ENCODE results near the gene SLC39A10. TPM values are rescaled to one million over a fixed set of nuclear protein-coding genes. Genes with fewer than 3 reads are reported as not detected.
A peak's percentile ranks its signal among the peaks of the same experiment; 100 is the strongest.

Gene SLC39A10
- total RNA-seq, 3 donors from 2014 or later: 16.3 to 31.5 (median 25.8) TPM

- Histone ChIP-seq H3K27me3 (no peaks in the 10 kb centered on the region), H3K27ac (no peak overlapping the region), H3K36me3 (no peaks in the 10 kb centered on the region), H3K4me1 (peaks cover 0 to 5% of the 10 kb centered on the region in 2 donors), H3K4me3 (no peak overlapping the region), H3K9me3 (no peaks in the 10 kb centered on the region)
- TF ChIP-seq CTCF (IDR thresholded peaks at IDR 0.05) (no peak), POLR2AphosphoS5 (IDR thresholded peaks at IDR 0.05) (no peak), POLR2A (IDR thresholded peaks at IDR 0.05) (no peak)
- DNase-seq (ENCODE audit: low spot score in 2 of 2): no peak
- intact Hi-C loops (cut with DNase I; ENCODE audit: low total_unique reads): no loop called here
These were observed 6.0 kb upstream of the SLC39A10 start for GRCh38 chr2:195651046-195651445.

- Histone ChIP-seq H3K36me3 (no peaks in the 10 kb centered on the region), H3K27ac (no peak overlapping the region), H3K9me3 (no peaks in the 10 kb centered on the region), H3K4me1 (peaks cover 4 to 5% of the 10 kb centered on the region in 2 donors), H3K4me3 (no peak overlapping the region), H3K27me3 (no peaks in the 10 kb centered on the region)
- intact Hi-C loops (cut with DNase I; ENCODE audit: low total_unique reads): no loop called here
- no peak for DNase-seq (ENCODE audit: low spot score in 2 of 2)
- TF ChIP-seq CTCF (IDR thresholded peaks at IDR 0.05) (no peak), POLR2A (IDR thresholded peaks at IDR 0.05) (no peak), POLR2AphosphoS5 (IDR thresholded peaks at IDR 0.05) (no peak)
These were observed 4.1 kb upstream of the SLC39A10 start for GRCh38 chr2:195652911-195653310.

DNA sequence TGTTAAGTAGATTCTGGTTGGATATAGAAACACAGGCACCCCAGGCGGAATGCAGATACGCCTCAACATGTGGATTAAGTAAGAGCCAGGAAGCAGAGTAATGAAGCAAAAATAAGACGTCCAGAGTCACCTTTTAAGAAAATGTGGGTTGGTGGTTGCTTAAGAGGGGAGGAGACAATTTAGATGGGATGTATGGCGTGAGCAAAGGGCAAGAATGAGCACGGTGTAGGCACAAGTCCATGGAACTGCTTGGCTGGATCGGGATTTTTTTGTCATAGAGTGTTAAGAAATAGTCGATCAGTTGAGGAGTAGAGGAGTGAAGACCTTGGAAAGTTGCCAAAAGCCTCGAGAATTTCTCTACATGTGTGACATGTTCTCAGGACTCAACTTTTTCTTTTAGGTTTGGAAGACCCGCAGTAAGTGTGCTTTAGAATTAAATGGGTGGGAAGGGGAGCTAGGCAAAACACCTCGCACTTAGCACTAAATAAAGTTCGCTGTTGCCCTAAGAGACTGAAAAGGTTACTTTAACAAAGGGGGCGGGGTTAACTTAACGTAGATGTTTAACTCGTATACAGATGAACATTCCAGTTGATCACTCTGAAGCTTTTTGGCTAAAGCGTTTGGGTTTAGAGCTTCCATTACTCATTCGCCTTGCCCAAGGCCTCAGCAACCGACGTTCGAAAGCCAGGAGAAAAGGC, 716 bp upstream of the SLC39A10 start:
- DNase-seq (ENCODE audit: low spot score in 2 of 2): no peak
- H3K27ac ChIP-seq: peak overlapping the region; percentile 99 to 100
- no peaks in the 10 kb centered on the region for H3K9me3 ChIP-seq

GRCh38 chr2:195657634-195658540, 861 bp downstream of the SLC39A10 start:
- H3K4me3 ChIP-seq: peak overlapping the region; percentile 84 to 100 (median 87)
- peak overlapping the region; percentile 99 to 100 for H3K27ac ChIP-seq
- intact Hi-C loops (cut with DNase I; ENCODE audit: low total_unique reads): no loop called here
- no peaks in the 10 kb centered on the region for H3K36me3 ChIP-seq
- peak; percentile 50 to 63 for DNase-seq (ENCODE audit: low spot score in 2 of 2)
- H3K27me3 ChIP-seq: no peaks in the 10 kb centered on the region
- no peaks in the 10 kb centered on the region for H3K9me3 ChIP-seq
- peak; percentile 55 to 77 (median 56) for TF ChIP-seq POLR2AphosphoS5 (IDR thresholded peaks at IDR 0.05)
- TF ChIP-seq CTCF (IDR thresholded peaks at IDR 0.05): no peak
- TF ChIP-seq POLR2A (IDR thresholded peaks at IDR 0.05): peak; percentile 30
- H3K4me1 ChIP-seq: peaks cover 0 to 4% of the 10 kb centered on the region in 2 donors

More for the DNA sequence above, 716 bp upstream of the SLC39A10 start:
- TF ChIP-seq CTCF (IDR thresholded peaks at IDR 0.05) (no peak), POLR2AphosphoS5 (IDR thresholded peaks at IDR 0.05) (no peak), POLR2A (IDR thresholded peaks at IDR 0.05) (no peak)
- intact Hi-C loops (cut with DNase I; ENCODE audit: low total_unique reads): no loop called here
- Histone ChIP-seq H3K4me3 (peak overlapping the region; percentile 84 to 100 (median 87)), H3K36me3 (no peaks in the 10 kb centered on the region), H3K4me1 (peaks cover 0 to 4% of the 10 kb centered on the region in 2 donors), H3K27me3 (no peaks in the 10 kb centered on the region)

- Histone ChIP-seq H3K36me3 (no peaks in the 10 kb centered on the region), H3K4me3 (peak overlapping the region; percentile 84 to 100 (median 87)), H3K27me3 (no peaks in the 10 kb centered on the region), H3K9me3 (no peaks in the 10 kb centered on the region), H3K4me1 (peaks cover 0 to 4% of the 10 kb centered on the region in 2 donors), H3K27ac (peak overlapping the region; percentile 99 to 100)
- DNase-seq (ENCODE audit: low spot score in 2 of 2): no peak
- no peak for TF ChIP-seq CTCF (IDR thresholded peaks at IDR 0.05)
- no peak for TF ChIP-seq POLR2AphosphoS5 (IDR thresholded peaks at IDR 0.05)
- no peak for TF ChIP-seq POLR2A (IDR thresholded peaks at IDR 0.05)
- intact Hi-C loops (cut with DNase I; ENCODE audit: low total_unique reads): no loop called here
These were observed 1.5 kb downstream of the SLC39A10 start for GRCh38 chr2:195658541-195658890.
